Embryonic facial prominence (tissue), 1 donor: Measurements from ENCODE around the gene IGF2BP3.
"Not testable (repeated sequence)": the region's sequence is repeated elsewhere in the genome, so short reads cannot be mapped to it uniquely, and the experiment has no call there.

Source experiments
- DNase-seq: peaks from one replicate; pipeline ENCODE4 v3.0.0-alpha.2; 2016; ENCODE audit errors: extremely low spot score

The IGF2BP3 gene

GRCh38 chr7:23470330-23471105 is at the start of gene IGF2BP3:
IGF2BP3 (minus strand) TSS chr7:23470491; CDS start chr7:23470110, 381 bp downstream.
- peak; percentile 94 for DNase-seq

DNA sequence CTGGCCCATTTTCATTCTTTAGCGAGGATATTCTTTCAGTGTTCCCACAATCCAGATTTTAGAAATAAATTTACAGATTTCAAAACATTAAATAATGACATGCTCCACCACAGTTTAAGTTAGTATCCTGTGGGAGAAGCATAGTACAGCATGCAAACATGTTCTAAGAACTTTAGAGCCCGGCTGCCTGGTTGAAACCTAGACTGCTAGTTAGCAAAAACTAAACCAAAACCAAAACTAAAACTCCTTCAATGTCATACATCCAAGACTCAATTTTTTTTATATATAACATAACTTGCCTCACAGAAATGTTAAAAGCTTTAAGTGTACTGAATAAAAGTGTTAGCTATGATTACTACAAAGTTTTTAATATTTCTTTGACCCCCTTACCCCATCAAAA is 44.5 kb upstream of the IGF2BP3 start:
- no peak for DNase-seq

- DNase-seq: not testable (repeated sequence)
Observed at GRCh38 chr7:23513746-23514145, 43.5 kb upstream of the IGF2BP3 start.

DNA sequence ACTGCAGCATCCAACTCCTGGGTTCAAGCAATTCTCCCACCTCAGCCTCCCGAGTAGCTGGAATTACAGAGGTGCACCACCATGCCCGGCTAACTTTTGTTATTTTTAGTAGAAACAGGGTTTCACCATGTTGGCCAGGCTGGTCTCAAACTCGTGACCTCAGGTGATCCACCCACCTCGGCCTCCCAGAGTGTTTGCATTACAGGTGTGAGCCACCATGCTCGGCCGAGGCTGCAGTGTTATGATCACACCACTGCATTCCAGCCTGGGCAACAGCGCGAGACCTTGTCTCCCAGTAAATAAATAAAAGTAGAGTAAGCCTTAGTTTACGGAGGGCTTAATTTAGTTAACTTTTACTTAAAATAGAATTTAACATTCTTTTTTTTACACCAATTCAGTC is 23.7 kb upstream of the IGF2BP3 start:
- no peak for DNase-seq

DNA sequence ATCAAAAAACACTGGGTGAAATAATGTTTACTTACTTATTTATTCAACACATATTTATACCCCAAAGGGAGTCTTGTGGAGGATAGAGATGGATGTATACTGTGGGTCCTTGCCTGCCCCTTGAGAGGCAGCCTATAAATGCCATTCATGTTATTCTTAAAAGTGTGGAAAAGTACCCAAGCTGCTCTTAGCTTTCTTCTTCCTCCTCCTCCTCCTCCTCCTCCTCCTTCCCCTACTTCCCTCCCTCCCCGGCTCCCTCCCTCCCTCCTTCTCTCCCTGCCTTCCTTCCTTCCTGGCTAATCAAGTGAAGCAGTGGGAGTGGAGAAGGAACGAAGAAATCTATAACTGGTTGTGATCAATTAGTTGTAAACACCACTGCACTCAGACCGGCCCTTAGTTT is 21.2 kb upstream of the IGF2BP3 start:
- no peak for DNase-seq

DNA sequence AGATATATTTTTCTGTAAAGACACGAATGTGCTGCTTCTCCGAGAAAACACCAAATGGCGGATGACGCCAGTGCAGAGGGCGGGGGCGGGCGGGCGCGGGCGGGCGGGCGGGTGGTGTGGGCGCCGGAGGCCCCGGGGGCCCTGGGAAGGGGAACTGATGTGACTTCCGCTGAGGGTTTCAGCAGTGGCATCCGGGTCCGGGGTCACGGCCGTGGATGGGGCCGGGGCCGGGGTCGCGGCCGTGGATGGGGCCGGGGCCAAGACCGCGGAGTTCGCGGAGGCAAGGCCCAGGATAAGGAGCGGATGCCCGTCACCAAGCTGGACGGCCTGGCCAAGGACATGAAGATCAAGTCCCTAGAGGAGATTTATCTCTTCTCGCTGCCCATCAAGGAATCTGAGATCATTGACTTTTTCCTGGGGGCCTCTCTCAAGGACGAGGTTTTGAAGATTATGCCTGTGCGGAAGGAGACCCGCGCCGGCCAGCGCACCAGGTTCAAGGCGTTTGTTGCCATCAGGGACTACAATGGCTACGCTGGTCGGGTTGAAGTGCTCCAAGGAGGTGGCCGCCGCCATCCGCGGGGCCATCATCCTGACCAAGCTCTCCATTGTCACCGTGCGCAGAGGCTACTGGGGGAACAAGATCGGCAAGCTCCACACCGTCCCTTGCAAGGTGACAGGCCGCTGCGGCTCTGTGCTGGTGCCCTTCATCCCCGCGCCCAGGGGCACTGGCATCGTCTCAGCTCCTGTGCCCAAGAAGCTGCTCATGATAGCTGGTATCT is 20.3 kb upstream of the IGF2BP3 start:
- no peak for DNase-seq

- not testable (repeated sequence) for DNase-seq
Observed at GRCh38 chr7:23488714-23489113, 18.4 kb upstream of the IGF2BP3 start.

DNA sequence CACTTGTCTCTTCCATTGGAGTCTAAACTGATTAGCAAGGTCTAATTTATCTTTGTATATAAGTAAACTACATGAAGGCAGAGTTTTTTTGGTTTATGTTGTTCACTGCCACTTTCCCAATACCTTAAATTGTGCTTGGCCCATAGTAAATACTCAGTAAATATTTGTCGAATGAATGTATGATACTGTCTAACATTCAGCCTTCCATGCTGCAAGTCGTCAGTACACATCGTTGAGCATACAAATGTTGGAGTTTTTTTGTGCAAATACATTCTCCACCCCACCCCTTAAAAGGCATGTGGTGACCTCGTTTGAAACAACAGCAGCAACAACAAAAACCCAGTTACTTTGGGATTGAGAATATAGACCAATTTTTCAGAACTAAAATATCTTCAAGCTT is 17.4 kb upstream of the IGF2BP3 start:
- DNase-seq: no peak

- no peak for DNase-seq
Observed at GRCh38 chr7:23486002-23486773, 15.9 kb upstream of the IGF2BP3 start.

GRCh38 chr7:23482686-23483085 is 12.4 kb upstream of the IGF2BP3 start:
- no peak for DNase-seq

DNA sequence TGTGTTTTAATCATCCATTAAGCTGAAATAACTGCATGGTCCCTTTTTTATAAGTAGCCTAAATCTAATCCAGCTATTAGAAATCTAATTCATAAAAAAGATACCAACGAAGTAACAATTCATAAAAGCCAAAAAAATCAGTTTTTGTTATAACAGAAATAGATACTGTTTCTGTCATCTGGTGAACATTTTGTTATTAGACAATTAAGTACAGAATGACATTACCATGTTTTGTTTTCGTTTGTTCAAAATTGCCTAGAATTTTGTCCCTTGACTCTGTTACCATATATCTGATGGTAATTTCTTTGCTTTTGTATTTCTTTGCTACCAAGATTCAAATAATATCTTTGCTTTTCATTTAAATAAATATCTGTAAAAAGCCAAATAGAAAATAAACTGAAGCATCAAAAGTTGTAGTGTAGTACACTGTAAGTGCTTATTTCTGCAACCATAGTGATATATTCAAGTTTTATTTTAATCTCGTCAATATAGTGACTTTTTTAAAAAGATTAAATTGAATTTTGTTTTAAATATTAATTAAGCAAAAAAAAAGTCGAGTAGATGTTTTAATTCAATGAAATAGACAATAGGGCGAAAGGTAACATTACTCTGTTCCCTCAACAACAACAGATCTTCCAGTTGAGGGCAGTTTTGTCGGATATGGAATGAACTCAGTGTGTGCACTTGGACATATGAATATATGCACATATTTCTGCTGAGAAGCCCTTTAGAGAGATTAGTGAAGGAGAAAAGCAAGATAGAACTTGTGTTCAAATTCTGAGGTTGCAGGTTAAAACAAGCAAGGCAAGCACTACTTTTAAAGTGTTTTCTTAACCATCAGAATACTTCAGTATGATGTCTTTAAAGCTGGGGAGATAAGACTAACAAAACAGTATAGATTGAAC is 7.9 kb upstream of the IGF2BP3 start:
- DNase-seq: no peak

DNA sequence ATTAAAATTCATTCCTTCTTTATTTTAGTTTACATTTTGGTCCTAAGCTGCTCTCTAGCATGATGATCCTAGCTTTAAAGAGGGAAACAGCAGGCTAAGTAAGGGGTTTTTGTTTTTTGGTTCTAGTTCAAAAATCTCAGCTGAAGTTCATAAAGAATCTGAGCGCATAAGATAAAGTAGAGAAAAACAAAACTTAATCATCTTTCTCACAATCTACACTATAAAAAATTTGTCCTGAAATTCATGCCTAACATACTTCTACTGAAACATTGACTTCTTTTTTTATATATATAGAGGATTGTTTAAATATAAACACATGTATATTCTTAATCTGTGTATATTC is 6.8 kb upstream of the IGF2BP3 start:
- no peak for DNase-seq

DNA sequence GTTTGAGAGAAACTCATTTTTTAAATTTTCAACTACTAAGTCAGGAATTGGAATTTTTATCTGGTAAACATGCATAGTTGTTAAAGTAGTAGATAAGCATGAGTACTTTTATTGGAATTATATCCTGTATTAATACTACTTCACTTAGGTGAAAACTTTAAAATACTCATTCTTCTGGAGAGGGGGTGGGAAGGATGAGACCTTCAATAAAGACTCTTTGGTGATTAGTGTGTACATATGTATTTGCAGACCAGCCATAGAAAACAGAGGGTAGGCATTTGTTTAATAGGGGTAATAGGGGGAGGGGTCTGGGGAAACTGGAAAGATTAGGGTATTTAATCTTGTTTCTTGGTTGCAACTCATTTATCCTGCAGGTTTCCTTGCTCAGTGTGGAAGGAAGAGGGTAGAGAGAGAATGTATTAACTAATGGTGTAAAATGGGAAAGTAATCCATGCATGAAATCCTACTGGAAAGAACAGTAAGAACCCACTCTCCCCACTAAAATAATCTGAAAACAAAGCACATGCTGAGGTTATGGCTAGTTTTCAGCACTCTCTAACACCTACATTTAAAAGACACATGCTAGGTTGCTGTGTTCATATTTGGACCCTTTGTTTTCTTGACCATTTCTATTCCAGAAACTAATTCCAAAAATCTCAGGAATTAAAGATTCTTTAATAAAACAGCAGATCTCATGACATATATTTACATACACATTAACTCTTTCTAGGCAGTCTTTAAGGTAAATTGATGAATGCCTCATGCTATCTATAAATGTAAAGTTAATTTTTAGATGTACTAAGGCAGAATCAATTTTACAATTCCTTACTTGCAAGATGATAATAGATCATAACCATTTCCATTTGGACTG is 6.2 kb upstream of the IGF2BP3 start:
- DNase-seq: no peak

- no peak for DNase-seq
Observed at GRCh38 chr7:23475576-23475839, 5.2 kb upstream of the IGF2BP3 start.

DNA sequence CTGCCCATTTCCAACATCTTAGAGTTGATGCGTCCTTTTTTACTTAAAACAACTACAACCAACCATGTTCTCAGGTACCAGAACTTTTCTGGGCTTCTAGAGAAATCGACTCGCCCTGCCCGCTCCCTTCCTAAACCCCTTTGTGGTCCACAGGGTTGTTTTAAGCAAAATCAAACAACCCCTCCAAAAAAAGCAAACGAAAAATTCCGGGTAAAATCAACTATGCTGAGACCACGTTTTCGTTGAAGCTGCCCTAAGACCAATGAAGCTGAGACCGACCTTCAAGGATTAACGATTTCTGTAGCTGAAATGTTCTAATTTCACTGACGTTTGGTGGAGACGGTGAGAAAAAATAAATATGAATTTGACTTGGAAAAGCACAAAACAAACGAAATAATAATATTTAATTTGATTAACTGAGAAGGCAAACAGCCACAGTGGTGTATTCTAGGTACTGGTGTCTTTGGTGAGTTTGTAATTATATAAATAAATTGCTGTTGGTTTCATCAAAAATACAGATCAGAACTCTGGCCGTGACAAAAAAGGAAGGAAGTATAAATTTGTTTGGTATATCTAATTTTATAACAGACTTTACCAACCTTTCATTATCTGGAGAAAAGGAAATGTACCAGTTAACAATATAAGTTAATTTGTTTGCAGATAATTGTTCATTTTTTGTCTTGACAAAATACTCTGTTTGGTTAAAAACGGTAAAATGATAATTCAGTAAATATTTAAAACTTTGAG is 4.7 kb upstream of the IGF2BP3 start:
- no peak for DNase-seq

DNA sequence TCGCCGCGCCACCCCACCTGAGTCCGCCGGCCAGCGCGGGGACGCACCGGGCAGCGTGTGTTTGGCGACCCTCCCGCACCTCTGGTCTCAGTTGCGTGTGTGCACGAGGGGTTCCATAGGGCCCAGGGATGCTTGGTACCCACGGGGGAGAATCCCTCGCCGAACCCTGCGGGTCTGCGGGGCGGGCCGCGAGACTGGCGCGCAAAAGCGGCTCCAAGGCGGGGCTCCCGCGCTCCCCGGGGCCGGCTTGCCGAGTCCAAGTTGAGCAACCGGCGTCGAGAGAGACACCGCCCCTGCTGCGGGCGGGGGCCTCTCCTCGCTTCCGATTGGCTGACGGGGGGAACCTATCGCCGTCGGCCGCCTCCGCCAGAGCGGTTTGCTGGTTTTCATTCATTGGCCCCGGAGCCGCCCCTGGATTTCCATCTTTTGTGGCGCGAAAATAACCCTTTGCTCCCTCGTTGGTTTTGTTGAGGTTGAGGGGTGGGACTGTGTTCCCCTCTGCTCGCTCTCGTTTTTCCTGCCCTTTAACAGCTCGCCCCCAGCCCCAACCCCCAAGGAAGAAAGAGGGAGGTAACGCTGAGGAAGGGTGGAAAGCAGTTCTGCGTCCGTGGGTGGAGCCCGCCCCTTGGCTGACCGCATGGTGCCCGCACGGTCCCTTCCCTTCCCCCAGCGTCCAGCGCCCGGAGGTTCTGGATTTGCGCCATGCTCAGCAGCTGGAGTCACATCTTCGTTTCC is 4.0 kb upstream of the IGF2BP3 start:
- DNase-seq: peak; percentile 93

- DNase-seq: no peak
Observed at GRCh38 chr7:23473844-23474093, 3.5 kb upstream of the IGF2BP3 start.

- DNase-seq: no peak
Observed at GRCh38 chr7:23472956-23473843, 2.9 kb upstream of the IGF2BP3 start.

DNA sequence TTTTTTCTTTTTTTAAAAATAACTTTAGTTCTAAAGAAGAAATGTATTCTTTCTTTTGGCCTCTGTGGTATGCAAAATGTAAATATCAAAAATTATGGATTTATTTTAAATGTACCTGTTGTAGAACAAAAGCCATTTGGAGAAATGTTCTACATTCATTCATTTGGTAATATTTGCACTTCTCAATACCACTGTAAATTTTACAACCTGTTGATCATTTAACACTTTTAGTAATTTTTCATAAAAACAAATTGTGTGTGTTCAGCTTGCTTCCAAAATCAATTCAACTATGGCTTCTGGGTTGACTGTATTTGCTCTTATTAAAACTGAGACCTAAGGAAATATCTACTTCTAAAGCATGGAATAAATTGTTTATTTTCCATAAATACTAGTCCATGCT is 2.3 kb upstream of the IGF2BP3 start:
- no peak for DNase-seq
